Endodermal cell (in vitro differentiated cells): Measurements from ENCODE around the gene KCNN1. TPM values are rescaled to one million over a fixed set of nuclear protein-coding genes. Genes with fewer than 3 reads are reported as not detected.
"Not testable (repeated sequence)": the region's sequence is repeated elsewhere in the genome, so short reads cannot be mapped to it uniquely, and the experiment has no call there.

ENCODE experiments used
- DNase-seq: peaks from one replicate; pipeline ENCODE4 v3.0.0-alpha.2; 2017
- H3K27ac ChIP-seq: 2 replicates; pipeline ENCODE4 v1.5.1; 2013; ENCODE audit warnings: mild to moderate bottlenecking, low read depth, low read length, moderate library complexity
- H3K27me3 ChIP-seq: 2 replicates; pipeline ENCODE4 v1.6.1; 2013; ENCODE audit warnings: mild to moderate bottlenecking, low read length, moderate library complexity; ENCODE audit not compliant: insufficient read depth, control insufficient read depth, poor library complexity, severe bottlenecking
- H3K36me3 ChIP-seq: 2 replicates; pipeline ENCODE4 v1.7.0; 2013; ENCODE audit warnings: mild to moderate bottlenecking, low read length, moderate library complexity; ENCODE audit not compliant: control insufficient read depth, insufficient read depth
- H3K4me1 ChIP-seq: one replicate; pipeline ENCODE4 v1.7.0; 2013; ENCODE audit warnings: low read length; ENCODE audit not compliant: control insufficient read depth, insufficient read depth
- H3K4me3 ChIP-seq: 2 replicates; pipeline ENCODE4 v1.5.1; 2013; ENCODE audit warnings: mild to moderate bottlenecking, low read length, moderate library complexity
- H3K9ac ChIP-seq: 2 replicates; pipeline ENCODE4 v1.6.1; 2013; ENCODE audit warnings: mild to moderate bottlenecking, low read length, moderate library complexity; ENCODE audit not compliant: poor library complexity, severe bottlenecking; ENCODE audit errors: extremely low read depth
- H3K9me3 ChIP-seq: 2 replicates; pipeline ENCODE4 v1.6.1; 2013; ENCODE audit warnings: mild to moderate bottlenecking, low read length, moderate library complexity; ENCODE audit not compliant: control insufficient read depth
- H3K27ac Mint-ChIP-seq: 2 replicates; pipeline ENCODE4 v1.8.0; 2020; ENCODE audit warnings: mixed read lengths
- H3K27me3 Mint-ChIP-seq: 2 replicates; pipeline ENCODE4 v1.8.0; 2021; ENCODE audit warnings: mild to moderate bottlenecking, mixed read lengths; ENCODE audit not compliant: insufficient read depth
- H3K36me3 Mint-ChIP-seq: 2 replicates; pipeline ENCODE4 v1.8.0; 2020; ENCODE audit warnings: low read depth, mixed read lengths
- H3K4me1 Mint-ChIP-seq: 2 replicates; pipeline ENCODE4 v1.8.0; 2020; ENCODE audit warnings: mixed read lengths
- H3K4me3 Mint-ChIP-seq: 2 replicates; pipeline ENCODE4 v1.8.0; 2020; ENCODE audit warnings: mild to moderate bottlenecking, moderate library complexity, mixed read lengths
- H3K9me3 Mint-ChIP-seq: 2 replicates; pipeline ENCODE4 v1.8.0; 2020; ENCODE audit warnings: mild to moderate bottlenecking, mixed read lengths
- CTCF ChIP-seq: fragments of 200-600 bp; sonication (generic); conservative IDR thresholded peaks from 2 replicates; pipeline ENCODE4 v1.5.0; 2021; ENCODE audit warnings: antibody characterized with exemption, mild to moderate bottlenecking
- WGBS, 2 experiments: methylation state at CpG; one replicate each; pipeline versions ENCODE4 v1.1.5 to v1.1.7; 2013; ENCODE audit warnings: missing lambda C conversion rate in 2 of 2, mixed read lengths in 1 of 2; ENCODE audit not compliant: insufficient coverage in 1 of 2, insufficient read length in 1 of 2; 5-methylcytosine and 5-hydroxymethylcytosine counted together
- long read RNA-seq, 4 experiments: library from polyadenylated mRNA in 2 of 4; library from RNA in 1 of 4; library from capped mRNA in 1 of 4; stranded (forward) in 3 of 4; unstranded in 1 of 4; transcript quantifications; one replicate each; pipeline ENCODE4 v2.0.0, GENCODE V29; 2020 to 2021; ENCODE audit warnings: inconsistent platforms in 1 of 4
- polyA plus RNA-seq, 2 experiments: library from polyadenylated mRNA; stranded (reverse); fragments of 50-300 nt; gene quantifications; one replicate each; pipeline ENCODE4 v1.2.3, GENCODE V29; 2013
- total RNA-seq, 2 donors: library from RNA; stranded (reverse); fragmentation: NEBNext Ultra II Directional in 1 of 2; extraction: Animal tissue kit (Norgen Biotek cat#: 25700) in 1 of 2; gene quantifications; 2 replicates in 1 of 2; 3 replicates in 1 of 2; pipeline ENCODE4 v1.2.1, GENCODE V29; 2021

KCNN1 gene
- 1 to 10 TPM; 5.8 to 8.2 TPM for total RNA-seq
- 13.1 TPM for polyA plus RNA-seq (2013, experiment 1 of 2)
- polyA plus RNA-seq (2013, experiment 2 of 2) = 11.3 TPM
- long read RNA-seq, experiment 1, partial matches to known transcripts = 0 of 3 reads
- long read RNA-seq, experiment 1, other reads (novel, unspliced or antisense) = 3 of 3 reads
- long read RNA-seq, experiment 2, partial matches to known transcripts = 4 of 10 reads
- long read RNA-seq, experiment 2, other reads (novel, unspliced or antisense) = 6 of 10 reads
- long read RNA-seq, experiment 3, partial matches to known transcripts = 1 of 5 reads
- long read RNA-seq, experiment 3, other reads (novel, unspliced or antisense) = 4 of 5 reads
- long read RNA-seq, experiment 4 = 0 reads

GRCh38 chr19:17966550-17967256 is at the start of gene KCNN1:
KCNN1 (plus strand) TSS chr19:17967107; CDS start chr19:17973889, 6,782 bp downstream.
- H3K4me1 ChIP-seq = no peaks in the 10 kb centered on the region
- peak within 1 kb of the TSS; percentile 71 for H3K4me3 Mint-ChIP-seq
- H3K27me3 Mint-ChIP-seq = peaks cover 39% of the 10 kb centered on the region
- 4 to 8% methylated on average over 14 to 59 of the region's 59 CpGs for WGBS, 2 experiments
- H3K27me3 ChIP-seq = peaks cover 13% of the 10 kb centered on the region
- H3K36me3 ChIP-seq = no peaks in the 10 kb centered on the region
- DNase-seq = peak; percentile 79
- H3K27ac Mint-ChIP-seq = no peak within 1 kb of the TSS
- no peaks in the 10 kb centered on the region for H3K9me3 ChIP-seq
- no peak within 1 kb of the TSS for H3K9ac ChIP-seq
- no peak within 1 kb of the TSS for H3K27ac ChIP-seq
- peak within 1 kb of the TSS; percentile 78 for H3K4me3 ChIP-seq
- no peak for TF ChIP-seq CTCF
- H3K9me3 Mint-ChIP-seq = no peaks in the 10 kb centered on the region
- no peaks in the 10 kb centered on the region for H3K36me3 Mint-ChIP-seq
- peaks cover 5% of the 10 kb centered on the region for H3K4me1 Mint-ChIP-seq

- not testable (repeated sequence) for H3K27me3 ChIP-seq, H3K36me3 ChIP-seq, H3K27ac Mint-ChIP-seq, H3K27ac ChIP-seq, H3K36me3 Mint-ChIP-seq, H3K4me3 ChIP-seq, DNase-seq, H3K9ac ChIP-seq, H3K4me1 ChIP-seq, H3K4me3 Mint-ChIP-seq, H3K4me1 Mint-ChIP-seq
- H3K9me3 Mint-ChIP-seq = peaks cover 56% of the 10 kb centered on the region
- WGBS, 2 experiments = 94 to 97% methylated on average over 13 to 19 of the region's 30 CpGs
- H3K27me3 Mint-ChIP-seq = peaks cover 12% of the 10 kb centered on the region
- H3K9me3 ChIP-seq = peaks cover 18% of the 10 kb centered on the region
Measured at GRCh38 chr19:17918151-17918550, 48.8 kb upstream of the KCNN1 start.

DNA sequence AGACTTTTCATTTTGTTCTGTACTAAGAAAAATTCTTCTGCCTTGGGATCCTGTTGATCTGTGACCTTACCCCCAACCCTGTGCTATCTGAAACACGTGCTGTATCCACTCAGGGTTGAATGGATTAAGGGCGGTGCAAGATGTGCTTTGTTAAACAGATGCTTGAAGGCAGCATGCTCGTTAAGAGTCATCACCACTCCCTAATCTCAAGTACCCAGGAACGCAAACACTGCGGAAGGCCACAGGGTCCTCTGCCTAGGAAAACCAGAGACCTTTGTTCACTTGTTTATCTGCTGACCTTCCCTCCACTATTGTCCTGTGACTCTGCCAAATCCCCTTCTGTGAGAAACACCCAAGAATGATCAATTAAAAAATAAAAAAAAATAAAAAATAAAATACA is 47.8 kb upstream of the KCNN1 start:
- H3K9me3 ChIP-seq = peaks cover 12% of the 10 kb centered on the region
- WGBS, 2 experiments = no CpG with 5 or more reads among the region's 5 CpGs
- not testable (repeated sequence) for H3K4me1 ChIP-seq, H3K27ac Mint-ChIP-seq, H3K36me3 Mint-ChIP-seq, H3K9ac ChIP-seq, DNase-seq, H3K4me3 Mint-ChIP-seq, H3K4me3 ChIP-seq, H3K27me3 ChIP-seq, H3K27me3 Mint-ChIP-seq, H3K4me1 Mint-ChIP-seq, H3K36me3 ChIP-seq, H3K27ac ChIP-seq
- peaks cover 47% of the 10 kb centered on the region for H3K9me3 Mint-ChIP-seq

DNA sequence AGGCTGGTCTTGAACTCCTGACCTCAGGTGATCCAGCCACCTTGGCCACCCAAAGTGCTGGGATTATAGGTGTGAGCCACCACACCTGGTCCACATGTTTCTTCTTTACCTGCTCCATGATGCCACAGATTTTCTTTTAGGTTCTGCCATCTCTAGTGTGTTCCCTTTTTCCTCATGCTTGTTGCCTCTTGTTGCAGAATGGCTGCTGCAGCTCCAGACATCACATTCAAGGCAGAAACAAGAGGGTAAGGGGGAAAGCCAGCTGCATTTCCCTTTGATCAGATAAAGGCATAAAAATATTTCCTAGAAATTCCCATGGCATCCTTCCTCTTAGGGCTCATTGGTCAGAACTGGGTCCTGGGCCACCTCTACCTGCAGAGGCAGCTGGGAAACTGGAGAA is 46.4 kb upstream of the KCNN1 start:
- no peaks in the 10 kb centered on the region for H3K36me3 Mint-ChIP-seq
- no peak for TF ChIP-seq CTCF
- no peak for DNase-seq
- no peak overlapping the region for H3K4me3 Mint-ChIP-seq
- no peak overlapping the region for H3K27ac Mint-ChIP-seq
- peaks cover 10% of the 10 kb centered on the region for H3K27me3 Mint-ChIP-seq
- Histone ChIP-seq H3K9me3 (peaks cover 12% of the 10 kb centered on the region), H3K27ac (no peak overlapping the region), H3K27me3 (no peaks in the 10 kb centered on the region), H3K4me1 (no peaks in the 10 kb centered on the region), H3K36me3 (no peaks in the 10 kb centered on the region), H3K4me3 (no peak overlapping the region), H3K9ac (no peak overlapping the region)
- peaks cover 39% of the 10 kb centered on the region for H3K9me3 Mint-ChIP-seq
- no peaks in the 10 kb centered on the region for H3K4me1 Mint-ChIP-seq
